Sigmoid colon (tissue), 4 donors: ENCODE results near the gene UBE2R2.

Experiments used
- POLR2A ChIP-seq, 2 donors: fragments of 450-650 bp; IDR thresholded peaks; one replicate each; pipeline ENCODE4 v1.6.1; 2016; ENCODE audit warnings: antibody characterized with exemption in 2 of 2, mild to moderate bottlenecking in 2 of 2, moderate library complexity in 2 of 2
- POLR2AphosphoS5 ChIP-seq, 4 donors: sonication (generic); formaldehyde crosslinking; IDR thresholded peaks; one replicate each; pipeline ENCODE4 v1.6.1; 2017; ENCODE audit warnings: antibody characterized with exemption in 4 of 4
- TF ChIP-seq, protein P1 (sequence below), 4 experiments: fragments of 450-650 bp in 3 of 4; fragments of 200-600 bp in 1 of 4; IDR thresholded peaks; one replicate each; pipeline ENCODE4 v1.5.1; 2016 to 2019; ENCODE audit warnings: antibody characterized with exemption in 4 of 4, mild to moderate bottlenecking in 3 of 4, moderate library complexity in 2 of 4

DNA sequence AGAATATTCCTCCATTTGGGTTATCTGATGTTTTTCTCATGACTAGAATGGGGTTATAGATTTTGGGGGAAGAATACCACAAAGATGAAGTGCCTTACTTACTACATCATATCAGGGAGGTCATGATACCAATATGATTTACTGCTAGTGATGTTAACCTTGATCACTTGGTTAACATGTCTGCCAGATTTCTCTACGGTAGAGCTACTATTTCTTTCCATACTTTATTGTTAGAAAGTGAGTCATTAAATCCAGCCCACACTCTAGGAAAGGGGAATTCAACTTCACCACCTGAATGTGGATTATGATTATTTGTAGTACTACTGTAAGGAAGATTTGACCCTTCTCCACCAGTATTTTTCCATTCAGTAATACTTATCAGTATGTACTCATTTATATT is 64.7 kb downstream of the UBE2R2 start:
- TF ChIP-seq POLR2A (IDR thresholded peaks at IDR 0.05) (no peak), POLR2AphosphoS5 (IDR thresholded peaks at IDR 0.05) (no peak)
- TF ChIP-seq, protein P1, sequence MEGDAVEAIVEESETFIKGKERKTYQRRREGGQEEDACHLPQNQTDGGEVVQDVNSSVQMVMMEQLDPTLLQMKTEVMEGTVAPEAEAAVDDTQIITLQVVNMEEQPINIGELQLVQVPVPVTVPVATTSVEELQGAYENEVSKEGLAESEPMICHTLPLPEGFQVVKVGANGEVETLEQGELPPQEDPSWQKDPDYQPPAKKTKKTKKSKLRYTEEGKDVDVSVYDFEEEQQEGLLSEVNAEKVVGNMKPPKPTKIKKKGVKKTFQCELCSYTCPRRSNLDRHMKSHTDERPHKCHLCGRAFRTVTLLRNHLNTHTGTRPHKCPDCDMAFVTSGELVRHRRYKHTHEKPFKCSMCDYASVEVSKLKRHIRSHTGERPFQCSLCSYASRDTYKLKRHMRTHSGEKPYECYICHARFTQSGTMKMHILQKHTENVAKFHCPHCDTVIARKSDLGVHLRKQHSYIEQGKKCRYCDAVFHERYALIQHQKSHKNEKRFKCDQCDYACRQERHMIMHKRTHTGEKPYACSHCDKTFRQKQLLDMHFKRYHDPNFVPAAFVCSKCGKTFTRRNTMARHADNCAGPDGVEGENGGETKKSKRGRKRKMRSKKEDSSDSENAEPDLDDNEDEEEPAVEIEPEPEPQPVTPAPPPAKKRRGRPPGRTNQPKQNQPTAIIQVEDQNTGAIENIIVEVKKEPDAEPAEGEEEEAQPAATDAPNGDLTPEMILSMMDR (IDR thresholded peaks at IDR 0.05), result no peak
